ENCODE measurements around the gene DOCK1.
"Not testable (repeated sequence)": the region's sequence is repeated elsewhere in the genome, so short reads cannot be mapped to it uniquely, and the experiment has no call there.

DOCK1 gene

DNA sequence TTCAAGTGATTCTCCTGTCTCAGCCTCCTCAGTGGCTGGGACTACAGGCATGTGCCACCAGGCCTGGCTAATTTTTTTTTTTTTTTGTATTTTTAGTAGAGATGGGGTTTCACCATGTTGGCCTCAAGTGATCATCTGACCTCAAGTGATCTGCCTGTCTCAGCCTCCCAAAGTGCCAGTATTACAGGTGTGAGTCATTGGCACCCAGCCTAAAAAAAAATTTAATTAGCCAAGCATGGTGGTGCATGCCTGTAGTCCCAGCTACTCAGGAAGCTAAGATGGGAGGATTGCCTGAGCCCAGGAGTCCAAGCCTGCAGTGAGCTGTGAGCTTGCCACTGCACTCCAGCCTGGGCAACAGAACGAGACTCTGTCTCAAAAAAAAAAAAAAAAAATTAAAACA is 16.8 kb upstream of the DOCK1 start:
- H3K9ac ChIP-seq (ENCODE audit: low read depth, low read length); H3K4me2 ChIP-seq (ENCODE audit: low read length); H3K9me3 ChIP-seq (replicated peaks; ENCODE audit: low read length); H3K4me1 ChIP-seq (ENCODE audit: control insufficient read depth, insufficient read depth, low read length); H3K36me3 ChIP-seq (ENCODE audit: insufficient read depth, low read length); H3K4me3 ChIP-seq (ENCODE audit: low read length); H3K27me3 ChIP-seq (ENCODE audit: control insufficient read depth, insufficient read depth, low read length): not testable (repeated sequence)

DNA sequence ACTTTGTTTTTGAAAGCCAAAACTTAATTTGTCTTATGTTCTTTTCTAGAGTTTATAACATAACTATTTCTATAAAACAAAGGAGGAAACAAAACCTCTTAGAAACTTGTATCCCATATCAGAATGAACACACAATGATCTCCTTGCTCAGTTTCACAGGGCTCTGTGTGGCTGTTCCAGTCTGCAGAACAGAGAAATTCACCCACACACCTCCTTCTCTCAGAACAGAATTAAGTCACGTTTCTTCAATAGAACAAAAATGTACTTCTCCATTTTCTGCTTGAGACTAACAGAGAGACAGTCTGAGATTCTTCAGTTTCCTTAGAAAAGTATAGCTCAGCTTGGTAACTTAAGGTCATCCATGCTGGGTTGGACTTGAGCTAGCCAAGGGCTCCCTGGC is 15.8 kb upstream of the DOCK1 start:
- Histone ChIP-seq H3K9ac (ENCODE audit: low read depth, low read length) (no peak overlapping the region), H3K4me1 (ENCODE audit: control insufficient read depth, insufficient read depth, low read length) (no peaks in the 10 kb centered on the region), H3K9me3 (replicated peaks; ENCODE audit: low read length) (no peaks in the 10 kb centered on the region), H3K36me3 (ENCODE audit: insufficient read depth, low read length) (no peaks in the 10 kb centered on the region), H3K27me3 (ENCODE audit: control insufficient read depth, insufficient read depth, low read length) (peaks cover 5% of the 10 kb centered on the region), H3K4me2 (ENCODE audit: low read length) (no peak overlapping the region), H3K4me3 (ENCODE audit: low read length) (no peak overlapping the region)

DNA sequence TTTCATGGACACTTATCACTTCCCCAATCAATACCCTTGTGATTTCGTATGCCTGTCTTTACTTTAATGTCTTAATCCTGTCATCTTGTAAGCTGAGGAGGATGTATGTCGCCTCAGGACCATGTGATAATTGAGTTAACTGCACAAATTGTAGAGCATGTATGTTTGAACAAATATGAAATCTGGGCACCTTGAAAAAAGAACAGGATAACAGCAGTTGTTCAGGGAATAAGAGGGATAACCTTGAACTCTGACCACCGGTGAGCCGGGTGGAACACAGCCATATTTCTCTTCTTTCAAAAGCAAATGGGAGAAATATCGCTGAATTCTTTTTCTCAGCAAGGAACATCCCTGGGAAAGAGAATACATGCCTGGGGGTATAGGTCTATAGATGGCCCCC is 14.4 kb upstream of the DOCK1 start:
- not testable (repeated sequence) for H3K4me2 ChIP-seq (ENCODE audit: low read length); H3K27me3 ChIP-seq (ENCODE audit: control insufficient read depth, insufficient read depth, low read length); H3K9me3 ChIP-seq (replicated peaks; ENCODE audit: low read length); H3K36me3 ChIP-seq (ENCODE audit: insufficient read depth, low read length); H3K9ac ChIP-seq (ENCODE audit: low read depth, low read length); H3K4me3 ChIP-seq (ENCODE audit: low read length); H3K4me1 ChIP-seq (ENCODE audit: control insufficient read depth, insufficient read depth, low read length)

DNA sequence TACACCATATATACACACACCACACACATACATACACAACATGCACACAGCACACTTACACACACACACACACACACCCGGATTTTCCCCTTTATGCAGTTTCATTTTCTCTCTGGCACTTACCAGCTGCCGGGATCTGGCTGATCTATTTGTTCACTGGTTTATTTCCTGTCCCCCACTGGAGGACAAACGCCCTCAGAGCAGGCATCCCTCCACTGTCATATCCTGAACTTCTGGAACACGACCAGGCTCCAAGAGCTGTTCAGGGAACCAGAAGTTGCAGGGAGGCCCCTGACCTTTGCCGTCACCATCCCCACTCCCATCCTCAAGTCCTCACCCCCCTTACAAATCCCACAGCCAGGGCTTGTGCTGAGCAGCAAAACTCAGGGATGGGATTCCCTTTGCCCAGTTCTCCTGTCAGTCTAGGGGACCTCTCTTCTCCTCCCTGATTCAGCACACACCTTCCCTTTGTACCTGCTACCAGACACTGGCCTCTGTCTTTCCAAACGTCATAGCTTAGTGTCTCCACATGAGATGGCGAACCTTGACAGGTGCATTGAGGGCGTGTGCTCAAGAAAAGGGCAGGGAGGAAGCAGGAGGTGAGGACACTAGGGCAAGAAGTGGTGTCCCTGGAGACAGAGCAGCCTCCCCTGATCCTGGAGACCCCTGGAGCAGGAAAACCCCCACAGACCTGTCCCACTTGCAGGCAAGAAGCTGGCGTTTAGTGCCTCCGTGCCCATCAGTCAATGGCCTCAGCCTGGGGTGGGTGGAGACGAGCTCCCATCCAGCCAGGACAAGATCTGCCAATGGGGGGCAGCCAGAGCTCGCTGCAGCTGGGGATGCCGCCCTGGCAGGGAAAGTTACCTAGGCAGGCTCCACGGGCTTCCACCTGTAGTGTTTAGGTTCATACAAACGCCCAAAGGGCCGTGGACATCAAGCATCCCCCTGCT is 12.7 kb upstream of the DOCK1 start:
- H3K9ac ChIP-seq (ENCODE audit: low read depth, low read length), result no peak overlapping the region
- H3K9me3 ChIP-seq (replicated peaks; ENCODE audit: low read length), result no peaks in the 10 kb centered on the region
- H3K4me3 ChIP-seq (ENCODE audit: low read length), result no peak overlapping the region
- H3K4me1 ChIP-seq (ENCODE audit: control insufficient read depth, insufficient read depth, low read length), result no peaks in the 10 kb centered on the region
- H3K4me2 ChIP-seq (ENCODE audit: low read length), result no peak overlapping the region
- H3K27me3 ChIP-seq (ENCODE audit: control insufficient read depth, insufficient read depth, low read length), result peaks cover 5% of the 10 kb centered on the region
- H3K36me3 ChIP-seq (ENCODE audit: insufficient read depth, low read length), result no peaks in the 10 kb centered on the region

DNA sequence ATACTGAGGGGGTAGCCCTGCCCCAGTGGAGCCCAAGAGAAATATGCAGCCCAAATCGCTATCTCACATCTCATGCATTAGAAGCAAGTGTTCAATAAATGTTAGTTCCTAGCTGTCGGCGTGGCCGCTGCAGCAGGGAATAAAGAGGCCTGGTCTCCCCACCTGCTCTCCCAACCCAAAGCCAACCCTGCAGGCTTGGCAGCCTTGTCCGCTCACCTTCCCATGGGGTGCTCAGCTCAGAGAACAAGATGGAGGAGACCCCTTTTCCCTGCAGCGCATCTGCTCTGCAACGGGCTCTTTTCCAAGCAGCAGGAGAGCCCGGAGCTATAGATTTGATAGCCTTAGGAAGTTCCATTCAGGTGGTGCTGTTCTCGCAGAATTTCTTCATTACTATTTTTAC is 12.0 kb upstream of the DOCK1 start:
- Histone ChIP-seq H3K9me3 (replicated peaks; ENCODE audit: low read length) (no peaks in the 10 kb centered on the region), H3K36me3 (ENCODE audit: insufficient read depth, low read length) (no peaks in the 10 kb centered on the region), H3K9ac (ENCODE audit: low read depth, low read length) (no peak overlapping the region), H3K27me3 (ENCODE audit: control insufficient read depth, insufficient read depth, low read length) (peaks cover 5% of the 10 kb centered on the region), H3K4me2 (ENCODE audit: low read length) (no peak overlapping the region), H3K4me1 (ENCODE audit: control insufficient read depth, insufficient read depth, low read length) (no peaks in the 10 kb centered on the region), H3K4me3 (ENCODE audit: low read length) (no peak overlapping the region)

DNA sequence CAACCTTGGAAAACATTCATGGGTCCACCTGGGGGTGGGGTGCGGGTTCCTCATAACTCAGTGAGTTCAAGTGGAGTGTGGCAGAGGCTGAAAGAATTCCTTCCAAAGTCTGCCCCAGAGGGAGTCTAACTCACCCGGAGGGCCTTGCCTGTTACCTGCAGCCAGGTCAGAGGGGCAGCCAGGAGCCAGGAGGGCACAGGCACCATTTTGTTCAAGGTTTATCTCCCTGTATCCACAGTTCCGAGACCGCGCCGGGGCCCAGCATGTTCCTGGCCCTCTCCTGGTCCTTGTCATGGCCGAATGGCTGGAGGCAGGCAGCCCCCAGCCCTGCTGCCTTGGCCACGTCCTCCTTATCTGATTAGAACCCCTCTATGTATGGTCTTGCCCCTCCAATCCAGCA is 11.4 kb upstream of the DOCK1 start:
- Histone ChIP-seq H3K4me3 (ENCODE audit: low read length) (no peak overlapping the region), H3K27me3 (ENCODE audit: control insufficient read depth, insufficient read depth, low read length) (peaks cover 5% of the 10 kb centered on the region), H3K4me2 (ENCODE audit: low read length) (no peak overlapping the region), H3K36me3 (ENCODE audit: insufficient read depth, low read length) (no peaks in the 10 kb centered on the region), H3K9me3 (replicated peaks; ENCODE audit: low read length) (no peaks in the 10 kb centered on the region), H3K9ac (ENCODE audit: low read depth, low read length) (no peak overlapping the region), H3K4me1 (ENCODE audit: control insufficient read depth, insufficient read depth, low read length) (no peaks in the 10 kb centered on the region)

DNA sequence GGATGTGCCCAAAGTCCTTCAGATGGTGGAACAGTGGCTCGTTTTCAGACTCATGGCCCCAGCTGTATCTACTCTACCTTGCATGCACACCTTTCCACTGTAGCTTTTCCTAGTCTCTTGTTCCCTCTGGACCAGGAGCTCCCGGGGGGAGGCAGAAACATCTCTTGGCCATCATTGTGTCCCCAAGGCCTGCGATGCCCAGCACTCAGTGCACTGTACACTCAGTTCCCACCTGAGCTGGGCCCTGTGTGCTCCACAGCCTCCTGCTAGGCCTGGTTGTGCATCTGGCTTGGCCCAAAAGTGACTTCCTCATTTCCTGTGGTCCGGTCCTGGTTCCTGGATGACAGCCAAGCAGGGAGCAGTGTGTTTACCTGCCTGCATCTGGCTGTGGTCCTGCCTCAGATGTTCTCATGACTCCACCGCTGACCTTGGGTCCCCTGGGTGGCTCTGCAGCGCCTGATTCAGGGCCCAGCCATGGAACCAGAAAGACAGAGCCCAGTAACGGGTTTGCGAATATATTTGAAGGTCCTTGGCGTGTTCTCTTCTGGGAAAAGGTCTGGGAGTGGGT is 9.9 kb upstream of the DOCK1 start:
- H3K9ac ChIP-seq (ENCODE audit: low read depth, low read length), result no peak overlapping the region
- no peaks in the 10 kb centered on the region for H3K9me3 ChIP-seq (replicated peaks; ENCODE audit: low read length)

DNA sequence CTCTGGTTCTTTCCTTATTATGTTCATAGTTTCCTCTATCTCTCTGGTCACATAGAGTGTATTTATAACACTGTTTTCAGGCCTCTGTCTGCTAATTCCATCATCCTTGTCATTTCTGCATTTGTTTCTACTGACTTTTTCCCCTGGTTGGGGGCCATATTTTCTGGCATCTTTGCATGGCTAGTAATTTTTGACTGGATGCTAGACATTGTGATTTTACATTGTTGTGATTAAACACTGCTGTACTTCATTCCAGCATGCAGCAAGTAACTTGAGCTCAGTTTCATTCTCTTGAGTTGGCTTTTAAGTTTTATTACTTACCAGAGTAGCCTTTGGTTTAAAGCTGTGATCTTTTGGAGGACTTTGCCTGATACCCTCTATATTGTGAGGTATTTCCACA is 6.8 kb upstream of the DOCK1 start:
- Histone ChIP-seq H3K36me3 (ENCODE audit: insufficient read depth, low read length) (no peaks in the 10 kb centered on the region), H3K4me1 (ENCODE audit: control insufficient read depth, insufficient read depth, low read length) (peaks cover 11% of the 10 kb centered on the region), H3K27me3 (ENCODE audit: control insufficient read depth, insufficient read depth, low read length) (no peaks in the 10 kb centered on the region), H3K4me2 (ENCODE audit: low read length) (no peak overlapping the region), H3K9ac (ENCODE audit: low read depth, low read length) (no peak overlapping the region), H3K9me3 (replicated peaks; ENCODE audit: low read length) (no peaks in the 10 kb centered on the region), H3K4me3 (ENCODE audit: low read length) (no peak overlapping the region)

More for the DNA sequence above, 9.9 kb upstream of the DOCK1 start:
- H3K4me2 ChIP-seq (ENCODE audit: low read length), result no peak overlapping the region
- H3K4me1 ChIP-seq (ENCODE audit: control insufficient read depth, insufficient read depth, low read length), result no peaks in the 10 kb centered on the region
- no peaks in the 10 kb centered on the region for H3K36me3 ChIP-seq (ENCODE audit: insufficient read depth, low read length)
- no peak overlapping the region for H3K4me3 ChIP-seq (ENCODE audit: low read length)
- H3K27me3 ChIP-seq (ENCODE audit: control insufficient read depth, insufficient read depth, low read length), result no peaks in the 10 kb centered on the region

DNA sequence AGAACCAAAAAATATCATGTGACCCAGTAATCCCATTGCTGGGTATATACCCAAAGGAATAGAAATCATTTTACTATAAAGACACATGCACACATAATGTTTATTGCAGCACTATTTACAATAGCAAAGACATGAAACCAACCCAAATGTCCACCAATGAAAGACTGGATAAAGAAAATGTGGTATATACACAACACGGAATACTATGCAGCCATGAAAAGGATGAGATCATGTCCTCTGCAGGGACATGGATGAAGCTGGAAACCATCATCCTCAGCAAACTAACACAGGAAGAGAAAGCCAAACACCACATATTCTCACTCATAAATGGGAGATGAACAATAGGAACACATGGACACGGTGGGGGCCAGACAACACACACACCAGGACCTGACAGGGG is 5.7 kb upstream of the DOCK1 start:
- not testable (repeated sequence) for H3K4me2 ChIP-seq (ENCODE audit: low read length)
- peaks cover 13% of the 10 kb centered on the region for H3K4me1 ChIP-seq (ENCODE audit: control insufficient read depth, insufficient read depth, low read length)

DNA sequence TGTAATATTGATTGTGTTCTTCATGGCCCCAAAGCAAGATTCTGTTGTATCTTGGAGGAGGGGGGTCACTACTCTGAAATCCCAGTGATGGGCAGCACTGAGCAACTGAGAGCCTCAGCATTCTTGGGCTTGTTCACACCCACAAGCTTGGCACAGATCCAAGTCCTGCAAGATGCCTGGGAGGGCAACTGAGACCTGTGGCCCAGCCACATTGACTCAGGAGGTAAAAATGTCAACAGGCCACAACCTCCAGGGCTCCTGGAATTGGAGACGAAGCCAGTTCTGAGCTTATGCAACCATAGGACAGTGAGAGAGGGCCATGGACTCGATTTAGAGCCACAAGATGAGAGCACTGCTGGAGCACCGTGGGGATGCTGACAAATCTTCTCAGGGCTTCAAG is 3.1 kb upstream of the DOCK1 start:
- H3K4me2 ChIP-seq (ENCODE audit: low read length), result no peak overlapping the region
- no peaks in the 10 kb centered on the region for H3K27me3 ChIP-seq (ENCODE audit: control insufficient read depth, insufficient read depth, low read length)
- H3K4me1 ChIP-seq (ENCODE audit: control insufficient read depth, insufficient read depth, low read length), result peaks cover 20% of the 10 kb centered on the region
- no peaks in the 10 kb centered on the region for H3K36me3 ChIP-seq (ENCODE audit: insufficient read depth, low read length)
- no peak overlapping the region for H3K9ac ChIP-seq (ENCODE audit: low read depth, low read length)
- H3K9me3 ChIP-seq (replicated peaks; ENCODE audit: low read length), result no peaks in the 10 kb centered on the region
- H3K4me3 ChIP-seq (ENCODE audit: low read length), result no peak overlapping the region

More for the DNA sequence above, 5.7 kb upstream of the DOCK1 start:
- not testable (repeated sequence) for H3K9ac ChIP-seq (ENCODE audit: low read depth, low read length); H3K9me3 ChIP-seq (replicated peaks; ENCODE audit: low read length); H3K4me3 ChIP-seq (ENCODE audit: low read length); H3K27me3 ChIP-seq (ENCODE audit: control insufficient read depth, insufficient read depth, low read length); H3K36me3 ChIP-seq (ENCODE audit: insufficient read depth, low read length)

DNA sequence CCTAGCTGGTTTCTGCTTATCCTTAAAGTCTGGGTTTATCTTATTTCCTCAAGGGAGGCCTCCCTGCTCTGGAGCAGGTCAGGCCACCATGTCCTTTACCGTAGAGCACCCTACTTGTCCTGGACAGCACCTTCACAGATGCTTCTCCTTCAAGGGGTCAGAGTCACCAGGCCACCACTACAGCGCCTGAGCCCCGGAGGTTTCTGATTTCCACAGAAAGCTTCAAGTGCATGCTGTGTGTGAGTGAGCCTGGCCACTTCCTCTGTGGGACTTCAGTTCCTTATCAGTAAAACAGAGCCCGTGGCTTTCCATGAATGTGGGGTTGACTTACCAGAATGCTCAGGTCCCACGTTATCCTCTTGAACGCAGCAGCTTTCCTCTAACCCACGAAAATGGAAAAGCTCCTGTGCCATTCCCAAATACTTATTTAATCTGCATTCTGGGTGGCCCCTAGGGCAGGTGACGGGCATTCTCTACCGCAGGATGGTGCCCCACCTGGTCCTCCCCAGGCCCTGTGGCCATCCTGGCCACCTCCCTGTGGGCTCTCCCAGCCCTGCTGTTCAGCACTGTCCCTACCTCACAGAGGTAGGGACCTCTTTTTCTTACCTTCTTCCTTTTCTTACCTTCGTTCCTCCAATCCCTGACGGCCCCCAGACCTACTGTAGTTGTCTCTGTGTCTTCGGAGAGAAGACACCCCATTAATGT is 1.4 kb upstream of the DOCK1 start:
- H3K4me1 ChIP-seq (ENCODE audit: control insufficient read depth, insufficient read depth, low read length), result peaks cover 27% of the 10 kb centered on the region
- peaks cover 4% of the 10 kb centered on the region for H3K36me3 ChIP-seq (ENCODE audit: insufficient read depth, low read length)
- no peaks in the 10 kb centered on the region for H3K27me3 ChIP-seq (ENCODE audit: control insufficient read depth, insufficient read depth, low read length)
- H3K9me3 ChIP-seq (replicated peaks; ENCODE audit: low read length), result no peaks in the 10 kb centered on the region
- no peak overlapping the region for H3K4me2 ChIP-seq (ENCODE audit: low read length)
- no peak overlapping the region for H3K4me3 ChIP-seq (ENCODE audit: low read length)
- H3K9ac ChIP-seq (ENCODE audit: low read depth, low read length), result no peak overlapping the region

Data from skeletal muscle satellite cell (primary cell).